NT2/D1 (cell line): ENCODE data around the gene ABCA4.

Experiments
- DNase-seq: peaks from one replicate; pipeline ENCODE4 v3.0.0-alpha.2; 2011; ENCODE audit warnings: low read depth, low spot score
- H3K27me3 ChIP-seq: 2 replicates; pipeline ENCODE4 v1.6.0; 2011; ENCODE audit warnings: mild to moderate bottlenecking; ENCODE audit not compliant: insufficient read length, insufficient read depth
- H3K36me3 ChIP-seq: 2 replicates; pipeline ENCODE4 v1.6.1; 2011; ENCODE audit warnings: mild to moderate bottlenecking, low read length, mixed read lengths; ENCODE audit not compliant: insufficient read depth, insufficient read length
- H3K4me1 ChIP-seq: 2 replicates; pipeline ENCODE4 v1.5.1; 2011; ENCODE audit not compliant: insufficient read depth, insufficient read length
- H3K4me3 ChIP-seq: 2 replicates; pipeline ENCODE4 v1.5.1; 2011; ENCODE audit warnings: low read depth; ENCODE audit not compliant: insufficient read length
- H3K9ac ChIP-seq: 2 replicates; pipeline ENCODE4 v1.6.0; 2011; ENCODE audit warnings: low read depth; ENCODE audit not compliant: insufficient read length
- H3K9me3 ChIP-seq: 2 replicates; pipeline ENCODE4 v1.5.1; 2011; ENCODE audit warnings: mild to moderate bottlenecking, low read length; ENCODE audit not compliant: insufficient read depth
- SUZ12 ChIP-seq: IDR thresholded peaks from 2 replicates; pipeline ENCODE4 v1.6.1; 2011; ENCODE audit not compliant: insufficient read length, insufficient read depth; ENCODE audit errors: extremely low read depth
- YY1 ChIP-seq: IDR thresholded peaks from 2 replicates; pipeline ENCODE4 v1.6.1; 2011; ENCODE audit not compliant: insufficient read length, insufficient read depth
- ZNF274 ChIP-seq: IDR thresholded peaks from 2 replicates; pipeline ENCODE4 v1.6.1; 2011; ENCODE audit warnings: mild to moderate bottlenecking, low read depth, low read length

ABCA4 gene

DNA sequence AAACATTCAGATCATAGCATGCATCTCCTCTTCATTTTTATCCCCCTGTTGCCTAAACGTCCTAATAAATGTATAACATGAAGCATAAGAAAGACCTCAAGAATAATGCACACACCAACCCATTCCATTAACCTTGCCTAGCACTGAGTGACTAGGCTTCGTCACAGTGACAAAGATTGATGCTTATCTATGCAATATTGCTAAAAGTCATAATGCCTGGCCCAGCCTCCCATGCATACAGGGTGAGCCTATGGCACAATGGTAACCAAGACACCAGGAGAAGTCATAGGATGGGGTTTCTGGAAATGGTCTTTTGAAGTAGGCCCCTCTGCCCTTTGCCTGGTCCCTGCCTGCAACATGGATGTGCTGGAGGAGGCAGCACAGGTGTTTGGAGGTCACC, 33.8 kb downstream of the ABCA4 start:
- H3K4me3 ChIP-seq: no peak overlapping the region
- no peak for DNase-seq
- TF ChIP-seq SUZ12 (no peak), YY1 (no peak)
- H3K27me3 ChIP-seq: no peaks in the 10 kb centered on the region
- no peaks in the 10 kb centered on the region for H3K9me3 ChIP-seq
- H3K36me3 ChIP-seq: no peaks in the 10 kb centered on the region
- no peaks in the 10 kb centered on the region for H3K4me1 ChIP-seq
- no peak overlapping the region for H3K9ac ChIP-seq

DNA sequence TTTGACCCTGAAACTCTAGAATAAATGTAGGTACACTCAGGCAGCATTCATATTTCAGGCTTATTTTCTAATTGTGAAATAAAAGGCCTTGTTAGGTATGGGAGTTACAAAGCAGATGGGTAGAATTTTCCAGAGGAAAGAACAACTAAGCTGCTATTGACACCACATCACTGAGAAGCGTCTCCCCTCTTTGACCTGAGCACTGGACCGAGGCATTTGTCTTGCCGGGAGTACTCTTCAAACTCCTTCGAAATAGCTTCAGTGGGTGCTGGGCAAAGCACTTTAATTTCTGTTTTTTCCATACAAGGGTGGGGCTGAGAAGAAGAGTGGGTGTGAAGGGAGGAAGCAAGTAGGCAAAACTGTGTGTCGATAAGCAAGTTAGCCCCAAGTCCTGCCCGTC, 36.4 kb downstream of the ABCA4 start:
- H3K27me3 ChIP-seq: no peaks in the 10 kb centered on the region
- no peaks in the 10 kb centered on the region for H3K36me3 ChIP-seq
- H3K9ac ChIP-seq: no peak overlapping the region
- no peaks in the 10 kb centered on the region for H3K4me1 ChIP-seq
- no peak for TF ChIP-seq SUZ12
- TF ChIP-seq ZNF274: no peak
- no peak for TF ChIP-seq YY1
- H3K9me3 ChIP-seq: no peaks in the 10 kb centered on the region
- no peak for DNase-seq
- no peak overlapping the region for H3K4me3 ChIP-seq

DNA sequence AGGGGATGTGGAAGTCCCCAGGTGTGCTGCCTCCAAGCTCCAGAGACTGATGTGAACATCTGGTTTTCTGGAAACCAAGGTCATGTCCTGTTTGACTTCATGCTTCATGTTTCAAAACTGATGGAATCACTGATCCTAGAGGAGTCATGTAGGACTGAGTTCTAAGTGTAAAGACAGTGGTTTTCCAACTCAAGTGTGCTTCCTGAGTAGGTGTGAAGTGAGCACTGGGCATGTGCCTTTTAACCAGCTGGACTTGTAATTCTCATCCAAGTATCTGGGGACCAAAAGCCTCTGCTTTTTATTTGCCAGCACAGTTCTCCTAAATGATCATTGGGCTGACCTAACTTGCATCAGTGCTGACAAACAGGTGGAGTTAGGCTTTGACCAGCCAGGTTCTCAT, 36.9 kb downstream of the ABCA4 start:
- Histone ChIP-seq H3K9me3 (no peaks in the 10 kb centered on the region), H3K27me3 (no peaks in the 10 kb centered on the region), H3K4me1 (peaks cover 1% of the 10 kb centered on the region), H3K4me3 (no peak overlapping the region), H3K9ac (no peak overlapping the region), H3K36me3 (no peaks in the 10 kb centered on the region)
- no peak for DNase-seq
- no peak for TF ChIP-seq ZNF274
- TF ChIP-seq YY1: no peak
- TF ChIP-seq SUZ12: no peak

DNA sequence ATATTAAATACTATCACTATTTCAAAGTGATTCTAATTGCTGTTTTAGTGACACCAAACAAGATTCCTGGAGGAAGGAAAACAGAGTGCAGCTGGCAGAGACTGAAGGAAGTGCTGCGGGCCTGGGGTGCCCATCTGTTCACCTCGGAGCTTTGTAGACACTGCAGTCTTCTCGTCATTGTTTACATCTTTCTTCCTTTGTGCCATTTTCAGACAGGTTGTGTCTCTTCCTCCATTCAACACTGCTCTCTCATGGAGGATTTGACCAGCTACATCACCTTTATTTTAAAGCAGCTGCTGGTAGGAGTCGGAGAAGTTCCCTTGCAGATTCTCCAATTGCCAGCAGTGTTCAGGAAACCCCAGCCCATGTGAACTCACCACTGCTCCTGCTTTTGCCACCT, 37.3 kb downstream of the ABCA4 start:
- DNase-seq: no peak
- TF ChIP-seq SUZ12 (no peak), YY1 (no peak)
- Histone ChIP-seq H3K4me3 (no peak overlapping the region), H3K27me3 (no peaks in the 10 kb centered on the region), H3K9me3 (no peaks in the 10 kb centered on the region), H3K4me1 (peaks cover 5% of the 10 kb centered on the region), H3K36me3 (no peaks in the 10 kb centered on the region), H3K9ac (no peak overlapping the region)

DNA sequence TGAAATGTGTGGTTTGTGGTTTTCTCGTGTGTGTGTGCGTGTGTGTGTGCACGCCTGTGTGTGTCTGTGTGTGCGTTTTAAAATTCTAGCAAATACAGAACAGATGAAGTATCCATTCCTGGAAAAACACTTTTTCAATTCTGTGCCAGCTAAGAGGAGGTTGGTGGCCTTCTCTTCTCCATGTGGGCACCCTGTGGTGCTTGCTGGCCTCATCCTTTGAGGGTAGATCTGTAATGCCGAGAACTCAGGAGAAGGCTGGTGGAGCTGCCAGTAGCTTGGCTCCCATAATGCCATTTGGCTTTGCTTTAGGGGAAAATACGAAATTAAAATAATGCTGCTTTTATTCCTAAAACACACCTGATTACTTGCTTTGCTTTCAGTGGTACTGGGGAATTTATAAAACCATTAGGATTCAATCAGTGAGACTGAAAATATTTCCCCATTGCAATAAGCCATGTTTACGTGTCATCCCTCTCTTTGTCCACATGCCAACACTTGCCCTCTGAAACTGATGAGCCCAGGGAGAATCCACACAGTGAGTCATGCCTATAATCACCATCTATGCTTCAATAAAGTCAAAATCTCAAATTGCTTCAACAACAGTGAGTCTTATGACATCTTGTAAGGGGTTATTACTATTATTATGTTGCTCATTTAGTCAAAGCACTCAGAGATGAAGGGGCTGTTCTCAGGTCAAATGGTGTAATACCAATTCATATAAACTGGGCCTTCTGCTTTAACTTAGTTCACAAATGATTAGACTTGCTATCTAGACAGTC, 39.2 kb downstream of the ABCA4 start:
- no peak overlapping the region for H3K4me3 ChIP-seq
- no peak for TF ChIP-seq YY1
- TF ChIP-seq ZNF274: no peak
- no peak for TF ChIP-seq SUZ12
- no peaks in the 10 kb centered on the region for H3K36me3 ChIP-seq
- no peaks in the 10 kb centered on the region for H3K9me3 ChIP-seq
- H3K4me1 ChIP-seq: peaks cover 5% of the 10 kb centered on the region
- DNase-seq: no peak
- no peak overlapping the region for H3K9ac ChIP-seq
- no peaks in the 10 kb centered on the region for H3K27me3 ChIP-seq

DNA sequence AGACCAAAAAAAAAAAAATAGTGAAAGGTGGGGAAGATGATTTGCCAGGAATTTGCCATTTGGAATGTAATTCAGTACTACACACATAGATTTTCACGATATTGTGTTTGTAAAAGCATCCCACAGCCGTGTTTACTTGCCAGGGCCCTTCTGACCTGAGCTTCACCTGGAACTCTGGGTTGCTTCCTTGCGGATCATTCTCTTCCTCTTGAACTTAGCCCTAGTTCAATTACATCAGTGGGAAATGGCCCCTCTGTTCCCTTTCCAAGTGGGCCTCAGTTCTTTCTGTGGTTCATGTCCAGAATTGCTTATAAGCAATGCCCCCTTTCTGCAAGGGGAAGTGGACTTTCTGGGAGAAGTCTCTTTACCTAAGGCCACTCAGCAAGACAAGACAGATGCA, 41.0 kb downstream of the ABCA4 start:
- Histone ChIP-seq H3K36me3 (no peaks in the 10 kb centered on the region), H3K9ac (no peak overlapping the region), H3K4me3 (no peak overlapping the region), H3K27me3 (no peaks in the 10 kb centered on the region), H3K9me3 (no peaks in the 10 kb centered on the region), H3K4me1 (peaks cover 5% of the 10 kb centered on the region)
- no peak for TF ChIP-seq SUZ12
- no peak for TF ChIP-seq ZNF274
- no peak for TF ChIP-seq YY1
- no peak for DNase-seq

DNA sequence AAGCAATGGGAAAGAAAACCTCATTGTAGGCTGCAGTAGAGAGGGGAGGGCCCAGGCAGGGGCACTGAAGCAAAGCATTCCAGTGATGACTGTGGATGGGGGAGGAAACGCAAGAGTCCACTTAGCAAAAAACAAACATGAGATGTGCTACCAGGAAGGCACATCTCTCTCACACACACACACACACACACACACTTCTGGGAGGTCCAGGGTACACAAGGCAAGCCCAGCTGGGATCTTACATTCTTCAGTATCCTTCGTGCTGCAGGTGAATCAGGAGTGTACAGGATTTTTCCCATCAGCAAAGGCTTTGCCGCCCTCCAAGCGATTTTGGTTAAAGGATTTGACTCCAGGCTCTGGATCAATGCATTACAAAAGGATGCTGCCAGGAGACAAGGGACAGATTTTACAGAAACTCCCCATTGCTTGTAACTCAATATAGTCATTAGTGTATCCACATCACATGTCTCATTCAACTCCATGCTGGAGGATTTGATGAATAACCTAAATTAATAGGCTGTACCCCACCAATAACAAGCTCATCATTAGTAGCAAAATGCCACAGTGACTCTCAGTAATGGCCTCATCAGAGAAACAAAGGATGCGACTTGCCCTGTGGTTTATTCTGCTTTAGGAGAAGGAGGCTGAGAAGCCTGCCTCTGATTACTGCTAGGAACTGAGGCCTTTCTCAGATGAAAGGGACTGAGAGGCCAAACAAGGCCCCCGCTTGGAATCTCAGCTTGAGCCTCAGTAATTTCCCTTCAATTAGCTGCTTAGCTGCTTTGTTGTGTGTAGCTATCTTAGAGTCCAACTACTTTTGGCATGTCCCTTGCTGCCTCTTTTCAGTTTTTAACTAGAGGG, 41.6 kb downstream of the ABCA4 start:
- Histone ChIP-seq H3K27me3 (no peaks in the 10 kb centered on the region), H3K36me3 (no peaks in the 10 kb centered on the region), H3K9me3 (no peaks in the 10 kb centered on the region), H3K4me3 (no peak overlapping the region), H3K9ac (no peak overlapping the region), H3K4me1 (peaks cover 5% of the 10 kb centered on the region)
- no peak for DNase-seq
- TF ChIP-seq ZNF274 (no peak), SUZ12 (no peak), YY1 (no peak)

DNA sequence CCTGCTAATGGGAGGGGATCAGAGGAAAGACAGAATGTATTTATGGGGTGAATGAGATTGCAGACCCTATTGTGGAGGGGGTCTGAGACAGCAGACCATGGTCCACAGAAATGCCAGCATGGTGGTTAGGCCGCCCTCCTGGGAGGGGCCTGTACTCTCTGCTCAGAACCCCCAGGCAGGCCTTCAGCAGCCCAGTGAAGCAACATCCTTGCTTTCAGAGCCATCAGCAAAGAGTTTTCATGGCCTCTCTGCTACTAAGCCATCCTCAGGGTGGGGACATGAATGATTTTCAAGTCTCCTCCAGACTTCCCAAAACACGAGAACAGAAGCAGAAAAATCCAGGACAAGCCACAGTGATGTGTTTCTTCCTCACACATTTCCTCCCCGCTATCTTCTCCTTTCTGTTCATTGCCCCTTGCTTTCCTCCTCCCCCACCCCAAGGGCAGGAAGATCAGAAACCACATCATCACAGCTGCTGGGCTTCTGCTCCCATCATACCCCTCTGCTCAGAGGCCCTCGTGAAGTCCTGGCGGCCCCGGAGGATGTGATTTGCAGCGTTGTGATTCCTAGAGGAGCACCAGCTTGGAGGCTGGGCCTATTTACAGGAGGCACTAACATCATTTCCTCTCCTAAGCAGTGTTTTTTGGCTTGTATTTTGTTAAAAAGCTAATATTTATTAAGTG, 48.0 kb downstream of the ABCA4 start:
- H3K9me3 ChIP-seq: no peaks in the 10 kb centered on the region
- DNase-seq: no peak
- H3K9ac ChIP-seq: no peak overlapping the region
- H3K36me3 ChIP-seq: no peaks in the 10 kb centered on the region
- H3K27me3 ChIP-seq: no peaks in the 10 kb centered on the region
- no peak overlapping the region for H3K4me3 ChIP-seq
- TF ChIP-seq YY1 (no peak), SUZ12 (no peak), ZNF274 (no peak)
- H3K4me1 ChIP-seq: no peaks in the 10 kb centered on the region
